SH-SY5Y (cell line): ENCODE measurements around the gene TTC27.

Source experiments
- GATA2 ChIP-seq: IDR thresholded peaks from 2 replicates; pipeline ENCODE4 v1.6.1; 2011; ENCODE audit warnings: mild to moderate bottlenecking, low read depth, low read length
- GATA3 ChIP-seq: IDR thresholded peaks from 2 replicates; pipeline ENCODE4 v1.6.1; 2011; ENCODE audit warnings: low read depth, mild to moderate bottlenecking, low read length, moderate library complexity

GRCh38 chr2:32591669-32592463 lies 36.0 kb upstream of the TTC27 start:
- TF ChIP-seq GATA3: no peak
- TF ChIP-seq GATA2: no peak
